Measurements from ENCODE around the gene RNASE13. TPM values are rescaled to one million over a fixed set of nuclear protein-coding genes. Genes with fewer than 3 reads are reported as not detected.

Gene RNASE13
- polyA plus RNA-seq, 2 of the 4 experiments (the other 2 are of a cell fraction): not detected

GRCh38 chr14:21054768-21055145 lies 20.1 kb upstream of the RNASE13 start (continued):
- TF ChIP-seq CTCF (IDR thresholded peaks at IDR 0.05) (no peak), ELK1 (IDR thresholded peaks at IDR 0.05; ENCODE audit: low read depth, low read length) (no peak), KDM5A (IDR thresholded peaks at IDR 0.05) (no peak), HES2 (IDR thresholded peaks at IDR 0.05) (no peak), SMC3 (IDR thresholded peaks at IDR 0.05) (no peak), RNF2 (IDR thresholded peaks at IDR 0.05; ENCODE audit: borderline replicate concordance, low read depth) (no peak), CHD2 (IDR thresholded peaks at IDR 0.05; ENCODE audit: low read length, partially characterized antibody) (no peak), NFE2L2 (conservative IDR thresholded peaks at IDR 0.05; ENCODE audit: low read length) (no peak), MAZ (IDR thresholded peaks at IDR 0.05; ENCODE audit: borderline replicate concordance, low read depth, low read length) (no peak), EP300 (IDR thresholded peaks at IDR 0.05) (no peak)

- FAIRE-seq (peak; percentile 32), DNase-seq (ENCODE audit: low read depth in 1 of 2, low spot score in 1 of 2) (no peak), ATAC-seq (peak in 1 of 2 experiments; percentile 71; a peak in 3 of 6 replicates)
- Histone ChIP-seq H3K9me3 (no peaks in the 10 kb centered on the region), H3K4me2 (peak overlapping the region; percentile 14; the same call in 1 of the 3 replicates), H3K27ac (no peak overlapping the region), H3K4me3 (no peak overlapping the region), H3K4me1 (peaks cover 20% of the 10 kb centered on the region)
- ChIA-PET POLR2A (no interaction called here), CTCF (interaction anchor here (0.6 to 1.6 kb wide), 5 partner anchors 14 to 70 kb away, joined by 3 to 6 read pairs (median 3); no protein-coding TSS in a partner anchor)
- WGBS (ENCODE audit: missing lambda C conversion rate): 26% methylated on average over 3 of the region's 3 CpGs
- no peak for TF ChIP-seq REST (IDR thresholded peaks at IDR 0.05)
- no peak for TF ChIP-seq HES2 (IDR thresholded peaks at IDR 0.05)
- TF ChIP-seq E2F6 (IDR thresholded peaks at IDR 0.05; ENCODE audit: borderline replicate concordance, low read depth): no peak
- no peak for TF ChIP-seq FOSB (CRISPR knock-in tag; IDR thresholded peaks at IDR 0.05)
- no peak for TF ChIP-seq PBX3 (IDR thresholded peaks at IDR 0.05)
- TF ChIP-seq ZFP36 (IDR thresholded peaks at IDR 0.05; ENCODE audit: borderline replicate concordance, partially characterized antibody): no peak
- TF ChIP-seq ZNF302 (CRISPR knock-in tag; IDR thresholded peaks at IDR 0.05): no peak
- TF ChIP-seq RNF2 (IDR thresholded peaks at IDR 0.05; ENCODE audit: borderline replicate concordance, low read depth): no peak
- TF ChIP-seq HEYL (CRISPR knock-in tag; IDR thresholded peaks at IDR 0.05): no peak
- no peak for TF ChIP-seq KDM1A (IDR thresholded peaks at IDR 0.05; ENCODE audit: low read depth)
- no peak for TF ChIP-seq CHD2 (IDR thresholded peaks at IDR 0.05; ENCODE audit: low read length, partially characterized antibody)
- no peak for TF ChIP-seq CTCF (IDR thresholded peaks at IDR 0.05)
- no peak for TF ChIP-seq RFX5 (IDR thresholded peaks at IDR 0.05)
- no peak for TF ChIP-seq HOXA7 (CRISPR knock-in tag; IDR thresholded peaks at IDR 0.05)
- no peak for TF ChIP-seq HMGXB4 (CRISPR knock-in tag; IDR thresholded peaks at IDR 0.05; ENCODE audit: borderline replicate concordance)
- no peak for TF ChIP-seq HDAC2 (IDR thresholded peaks at IDR 0.05)
- TF ChIP-seq RARB (CRISPR knock-in tag; IDR thresholded peaks at IDR 0.05): no peak
Observed at GRCh38 chr14:21054123-21054767, 19.6 kb upstream of the RNASE13 start.

Data from A549 (cell line).